Stimulated activated CD8-positive, alpha-beta memory T cell treated with anti-CD3 and anti-CD28 coated beads, Interleukin-2, amount 100 ng/mL, for 48 hours (primary cell): ENCODE results near the gene PTPN20.

Experiments
- DNase-seq, 2 donors: peaks; one replicate each; pipeline ENCODE4 v3.0.0-alpha.2; 2020; ENCODE audit warnings: low read depth in 2 of 2

The PTPN20 gene

GRCh38 chr10:47048526-47048905 lies 137.3 kb downstream of the PTPN20 start:
- DNase-seq: no peak

- no peak for DNase-seq
Observed at GRCh38 chr10:47049056-47049851, 138.0 kb downstream of the PTPN20 start.

GRCh38 chr10:47049906-47050305 lies 138.7 kb downstream of the PTPN20 start:
- DNase-seq: no peak

DNA sequence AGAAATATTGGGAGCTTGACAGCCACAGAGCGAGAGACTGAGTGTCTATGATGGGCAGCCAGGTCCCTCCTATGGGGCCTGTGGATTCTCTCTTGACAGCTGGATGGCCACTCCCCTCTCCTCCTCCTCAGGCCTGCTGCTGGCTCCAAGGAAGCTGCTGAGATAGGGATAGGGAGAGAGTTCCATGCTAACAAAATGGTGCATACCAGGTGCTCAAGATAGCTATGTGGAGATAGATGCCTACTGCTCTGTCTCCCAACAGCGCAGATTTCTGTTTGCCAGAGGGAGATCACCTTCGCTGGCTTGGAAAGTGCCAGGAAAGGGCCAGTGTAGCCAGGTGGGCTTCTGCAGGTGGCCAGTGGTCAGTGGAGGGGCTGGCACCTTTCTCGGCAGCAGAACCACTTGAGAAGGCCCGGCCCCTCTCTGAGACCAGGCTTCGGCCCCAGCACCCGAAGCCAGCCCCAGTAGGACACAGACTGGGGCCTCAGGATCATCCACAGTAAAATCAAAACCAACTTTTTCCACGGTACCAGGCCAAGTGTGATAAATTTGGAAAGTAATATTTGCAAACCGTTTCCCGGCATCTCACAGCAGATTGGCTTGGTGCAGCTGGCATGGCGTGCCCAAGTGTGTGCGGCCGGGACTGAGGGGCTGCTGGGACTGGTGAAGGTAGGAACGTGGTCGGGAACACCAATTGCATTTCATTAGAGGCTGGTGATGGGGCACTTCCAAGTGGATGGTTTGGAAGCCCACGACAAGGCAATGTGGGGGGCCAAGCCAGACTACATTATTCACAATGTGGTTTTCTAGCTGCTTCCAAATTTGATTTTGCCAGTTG lies 139.6 kb downstream of the PTPN20 start:
- DNase-seq: no peak

GRCh38 chr10:47051741-47052238 lies 140.6 kb downstream of the PTPN20 start:
- no peak for DNase-seq
